K562 (cell line): Measurements from ENCODE around the gene CCNQ. TPM values are rescaled to one million over a fixed set of nuclear protein-coding genes. Genes with fewer than 3 reads are reported as not detected.

Source experiments
- ARID4B ChIP-seq: sonication (generic); formaldehyde crosslinking; IDR thresholded peaks from 2 replicates; pipeline ENCODE4 v1.8.0; 2022; ENCODE audit warnings: mild to moderate bottlenecking, missing genetic modification reagents
- ASH1L ChIP-seq: fragments of 450-650 bp; IDR thresholded peaks from 2 replicates; pipeline ENCODE4 v1.6.1; 2018; ENCODE audit warnings: borderline replicate concordance, mild to moderate bottlenecking, low read depth; ENCODE audit not compliant: partially characterized antibody
- CBFA2T2 ChIP-seq: fragments of 450-650 bp; conservative IDR thresholded peaks from 2 replicates; pipeline ENCODE4 v1.6.1; 2017; ENCODE audit warnings: mild to moderate bottlenecking
- CHD2 ChIP-seq: IDR thresholded peaks from 2 replicates; pipeline ENCODE4 v1.6.1; 2011; ENCODE audit warnings: low read depth, low read length
- IRF2 ChIP-seq: sonication (generic); formaldehyde crosslinking; IDR thresholded peaks from 2 replicates; pipeline ENCODE4 v1.8.1; 2022; ENCODE audit warnings: mild to moderate bottlenecking, missing genetic modification reagents
- MITF ChIP-seq: IDR thresholded peaks from 2 replicates; pipeline ENCODE4 v1.6.1; 2014; ENCODE audit warnings: antibody characterized with exemption
- NFE2L1 ChIP-seq: fragments of 450-650 bp; IDR thresholded peaks from 2 replicates; pipeline ENCODE4 v1.6.1; 2016; ENCODE audit warnings: missing genetic modification characterization, low read depth, mild to moderate bottlenecking, missing compliant biosample characterization, moderate library complexity, borderline replicate concordance
- PTBP1 ChIP-seq: fragments of 200-400 bp; formaldehyde crosslinking; IDR thresholded peaks from 2 replicates; pipeline ENCODE4 v1.6.1; 2017; ENCODE audit warnings: low read depth, low read length
- PTTG1 ChIP-seq: fragments of 450-650 bp; IDR thresholded peaks from 2 replicates; pipeline ENCODE4 v1.6.1; 2016; ENCODE audit warnings: low read depth, mild to moderate bottlenecking, missing genetic modification characterization, missing compliant biosample characterization
- ZBTB17 ChIP-seq: fragments of 450-650 bp; formaldehyde crosslinking; IDR thresholded peaks from 2 replicates; pipeline ENCODE4 v1.4.0; 2020; ENCODE audit warnings: mild to moderate bottlenecking
- ZC3H4 ChIP-seq: sonication (generic); formaldehyde crosslinking; IDR thresholded peaks from 2 replicates; pipeline ENCODE4 v1.9.0; 2021; ENCODE audit warnings: missing genetic modification reagents, borderline replicate concordance
- ZMIZ1 ChIP-seq, 2 experiments: fragments of 150-350 bp in 1 of 2; IDR thresholded peaks; 2 replicates each; pipeline ENCODE4 v1.6.1; 2012 to 2016; ENCODE audit warnings: low read depth in 2 of 2, low read length in 2 of 2, mild to moderate bottlenecking in 1 of 2, moderate library complexity in 1 of 2
- ZNF197 ChIP-seq: fragments of 200-800 bp; sonication (Bioruptor generic); IDR thresholded peaks from 2 replicates; pipeline ENCODE4 v1.6.1; 2016; ENCODE audit warnings: low read depth, missing genetic modification characterization, missing compliant biosample characterization
- polyA plus RNA-seq, 8 experiments: library from polyadenylated mRNA; depleted of rRNA in 4 of 8; stranded (reverse) in 5 of 8; unstranded in 3 of 8; fragments of >200 nt; fragmentation: Nextera tagmentation in 2 of 8; fragmentation: Illumina TruSeq in 1 of 8; extraction: Ambion mirVana in 2 of 8; extraction: Trizol in 1 of 8; gene quantifications; 2 replicates each; pipeline versions ENCODE4 v1.2.1 to v1.2.3, GENCODE V29; 2011 to 2014; ENCODE audit warnings: inconsistent platforms in 1 of 8, missing spikeins in 1 of 8
- total RNA-seq, 7 experiments: library from RNA; depleted of rRNA in 6 of 7; stranded (reverse); fragments of >200 nt in 6 of 7; fragmentation: Illumina TruSeq in 2 of 7; extraction: Trizol in 2 of 7; gene quantifications; 2 replicates each; pipeline versions ENCODE4 v1.2.1 to v1.2.3, GENCODE V29; 2011 to 2021; ENCODE audit warnings: low replicate concordance in 1 of 7
- TF ChIP-seq, protein P1 (sequence below): IDR thresholded peaks from 3 replicates; pipeline ENCODE4 v1.6.1; 2011; ENCODE audit warnings: borderline replicate concordance, mild to moderate bottlenecking, moderate library complexity; ENCODE audit not compliant: insufficient read length; ENCODE audit errors: extremely low read depth

CCNQ gene
- total and polyA plus RNA-seq, 9 of the 15 experiments (the other 6 are each of a cell fraction or from before 2014, with no cell fraction given): 0.92 to 53.8 (median 25.3) TPM

DNA sequence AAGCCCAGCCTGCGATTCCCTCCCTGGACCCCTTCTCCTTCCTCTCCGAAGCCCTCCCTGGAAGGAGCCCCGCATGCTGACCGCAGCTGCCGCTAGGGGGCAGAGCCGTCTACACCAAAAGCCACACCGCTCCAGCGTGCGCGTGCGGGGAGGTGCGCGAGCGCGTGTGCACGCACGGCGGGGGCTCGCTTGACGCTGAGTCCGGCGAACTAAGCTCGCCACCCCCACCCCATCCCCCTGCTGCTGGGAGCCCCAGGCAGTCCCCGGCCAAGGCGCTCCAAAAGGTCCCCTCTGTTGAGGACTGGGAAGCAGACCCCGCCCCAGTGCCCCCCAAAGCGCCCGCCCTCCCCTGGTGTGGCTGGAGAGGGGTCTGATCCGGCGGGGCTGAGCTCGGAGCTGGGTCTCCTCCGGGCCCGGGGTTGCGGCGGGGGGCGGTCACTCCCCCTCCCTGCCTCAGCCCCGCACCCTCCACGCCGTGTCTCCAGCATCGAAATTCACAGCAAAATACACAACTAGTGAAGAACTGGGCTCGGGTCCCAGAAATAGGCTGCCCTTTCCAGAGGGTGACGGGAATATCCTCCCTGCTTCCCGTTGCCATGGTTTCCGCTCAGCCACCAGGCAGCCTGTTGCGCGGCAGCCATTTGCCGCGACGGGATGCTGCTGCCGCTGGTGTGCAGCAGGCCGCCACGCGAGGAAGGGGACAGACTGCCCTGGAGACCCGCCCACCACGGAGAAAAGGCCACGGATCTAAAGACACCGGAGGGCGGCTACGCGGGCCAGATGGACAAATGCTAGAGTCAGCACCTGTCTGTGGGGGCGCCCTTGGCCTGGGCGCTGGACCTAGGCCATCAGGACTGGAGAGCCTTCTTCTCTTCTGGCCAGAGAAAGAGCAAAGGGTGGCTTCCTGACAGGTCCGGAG, 11.2 kb upstream of the CCNQ start (continued):
- TF ChIP-seq ARID4B: peak; percentile 41; the same call in 1 of the 2 replicates
- no peak for TF ChIP-seq ZC3H4 (CRISPR knock-in tag)
- TF ChIP-seq, protein P1, sequence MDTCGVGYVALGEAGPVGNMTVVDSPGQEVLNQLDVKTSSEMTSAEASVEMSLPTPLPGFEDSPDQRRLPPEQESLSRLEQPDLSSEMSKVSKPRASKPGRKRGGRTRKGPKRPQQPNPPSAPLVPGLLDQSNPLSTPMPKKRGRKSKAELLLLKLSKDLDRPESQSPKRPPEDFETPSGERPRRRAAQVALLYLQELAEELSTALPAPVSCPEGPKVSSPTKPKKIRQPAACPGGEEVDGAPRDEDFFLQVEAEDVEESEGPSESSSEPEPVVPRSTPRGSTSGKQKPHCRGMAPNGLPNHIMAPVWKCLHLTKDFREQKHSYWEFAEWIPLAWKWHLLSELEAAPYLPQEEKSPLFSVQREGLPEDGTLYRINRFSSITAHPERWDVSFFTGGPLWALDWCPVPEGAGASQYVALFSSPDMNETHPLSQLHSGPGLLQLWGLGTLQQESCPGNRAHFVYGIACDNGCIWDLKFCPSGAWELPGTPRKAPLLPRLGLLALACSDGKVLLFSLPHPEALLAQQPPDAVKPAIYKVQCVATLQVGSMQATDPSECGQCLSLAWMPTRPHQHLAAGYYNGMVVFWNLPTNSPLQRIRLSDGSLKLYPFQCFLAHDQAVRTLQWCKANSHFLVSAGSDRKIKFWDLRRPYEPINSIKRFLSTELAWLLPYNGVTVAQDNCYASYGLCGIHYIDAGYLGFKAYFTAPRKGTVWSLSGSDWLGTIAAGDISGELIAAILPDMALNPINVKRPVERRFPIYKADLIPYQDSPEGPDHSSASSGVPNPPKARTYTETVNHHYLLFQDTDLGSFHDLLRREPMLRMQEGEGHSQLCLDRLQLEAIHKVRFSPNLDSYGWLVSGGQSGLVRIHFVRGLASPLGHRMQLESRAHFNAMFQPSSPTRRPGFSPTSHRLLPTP: no peak
- no peak for TF ChIP-seq IRF2 (CRISPR knock-in tag)
- TF ChIP-seq ZMIZ1 (IDR thresholded peaks at IDR 0.05; ENCODE audit: low read depth in 2 of 2, low read length in 2 of 2): no peak
- TF ChIP-seq PTTG1 (tag): no peak
- no peak for TF ChIP-seq CHD2
- TF ChIP-seq ZBTB17 (CRISPR knock-in tag): no peak
- no peak for TF ChIP-seq ZNF197 (CRISPR knock-in tag)
- TF ChIP-seq CBFA2T2: no peak
- TF ChIP-seq ASH1L: no peak
- no peak for TF ChIP-seq NFE2L1 (tag)
- TF ChIP-seq PTBP1: no peak
- TF ChIP-seq MITF: no peak
